ENCODE measurements around the gene GPR31.
"Not testable (repeated sequence)": the region's sequence is repeated elsewhere in the genome, so short reads cannot be mapped to it uniquely, and the experiment has no call there.

- TF ChIP-seq NR2C2 (CRISPR knock-in tag; IDR thresholded peaks at IDR 0.05); CTCF (IDR thresholded peaks at IDR 0.05); STAT6 (CRISPR knock-in tag; conservative IDR thresholded peaks at IDR 0.05; ENCODE audit: low read depth); IRF1 (CRISPR knock-in tag; IDR thresholded peaks at IDR 0.05); ZNF232 (CRISPR knock-in tag; IDR thresholded peaks at IDR 0.05): not testable (repeated sequence)
Measured at GRCh38 chr6:167180086-167180485, 22.3 kb upstream of the GPR31 start.
